GM19023 (cell line): ENCODE data around the gene RBM14.
"Not testable (repeated sequence)": the region's sequence is repeated elsewhere in the genome, so short reads cannot be mapped to it uniquely, and the experiment has no call there.

Experiments used
- ATAC-seq: cut with Tn5 transposase; IDR thresholded peaks from one replicate; pipeline ENCODE4 v1.9.1; 2021; ENCODE audit warnings: mild to moderate bottlenecking, moderate library complexity; ENCODE audit not compliant: unreplicated experiment

Gene RBM14

GRCh38 chr11:66598993-66599392, 17.4 kb upstream of the RBM14 start:
- no peak for ATAC-seq

DNA sequence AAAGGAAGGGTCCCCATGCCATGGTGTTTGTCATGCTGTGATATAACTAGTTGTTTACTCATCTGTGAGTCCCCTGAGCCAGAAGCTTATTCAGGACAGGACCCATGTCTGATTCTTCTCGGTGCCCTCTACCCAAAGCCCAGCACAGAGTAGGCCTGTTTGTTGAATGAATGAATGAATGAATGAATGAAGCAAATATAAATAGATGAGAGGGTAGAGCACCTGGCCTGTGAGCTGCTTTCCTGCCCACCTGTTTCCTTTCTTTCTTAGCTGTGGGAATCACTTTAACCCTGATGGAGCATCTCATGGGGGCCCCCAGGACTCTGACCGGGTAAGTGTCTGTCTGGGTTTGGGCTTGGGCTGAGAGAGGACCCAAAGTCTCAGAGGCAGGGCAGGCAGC, 16.2 kb upstream of the RBM14 start:
- ATAC-seq, result no peak

GRCh38 chr11:66600631-66601233, 15.7 kb upstream of the RBM14 start:
- no peak for ATAC-seq

GRCh38 chr11:66603072-66603471, 13.4 kb upstream of the RBM14 start:
- no peak for ATAC-seq

- ATAC-seq, result no peak
These were observed 12.3 kb upstream of the RBM14 start for GRCh38 chr11:66604155-66604554.

DNA sequence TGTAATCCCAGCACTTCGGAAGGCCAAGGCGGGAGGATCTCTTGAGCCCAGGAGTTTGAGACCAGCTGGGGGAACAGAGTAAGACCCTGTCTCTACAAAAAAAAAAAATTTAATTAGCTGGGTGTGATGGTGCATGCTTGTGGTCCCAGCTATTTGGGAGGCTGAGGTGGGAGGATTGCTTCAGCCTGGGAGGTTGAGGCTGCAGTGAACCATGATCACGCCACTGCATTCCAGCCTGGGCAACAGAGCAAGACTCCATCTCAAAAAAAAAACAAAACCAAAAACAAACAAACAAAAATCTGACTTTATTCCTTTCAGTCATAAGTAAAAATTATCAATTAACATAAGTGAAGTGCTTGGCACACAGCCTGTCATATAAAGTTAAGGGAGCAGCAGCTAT, 9.8 kb upstream of the RBM14 start:
- not testable (repeated sequence) for ATAC-seq

DNA sequence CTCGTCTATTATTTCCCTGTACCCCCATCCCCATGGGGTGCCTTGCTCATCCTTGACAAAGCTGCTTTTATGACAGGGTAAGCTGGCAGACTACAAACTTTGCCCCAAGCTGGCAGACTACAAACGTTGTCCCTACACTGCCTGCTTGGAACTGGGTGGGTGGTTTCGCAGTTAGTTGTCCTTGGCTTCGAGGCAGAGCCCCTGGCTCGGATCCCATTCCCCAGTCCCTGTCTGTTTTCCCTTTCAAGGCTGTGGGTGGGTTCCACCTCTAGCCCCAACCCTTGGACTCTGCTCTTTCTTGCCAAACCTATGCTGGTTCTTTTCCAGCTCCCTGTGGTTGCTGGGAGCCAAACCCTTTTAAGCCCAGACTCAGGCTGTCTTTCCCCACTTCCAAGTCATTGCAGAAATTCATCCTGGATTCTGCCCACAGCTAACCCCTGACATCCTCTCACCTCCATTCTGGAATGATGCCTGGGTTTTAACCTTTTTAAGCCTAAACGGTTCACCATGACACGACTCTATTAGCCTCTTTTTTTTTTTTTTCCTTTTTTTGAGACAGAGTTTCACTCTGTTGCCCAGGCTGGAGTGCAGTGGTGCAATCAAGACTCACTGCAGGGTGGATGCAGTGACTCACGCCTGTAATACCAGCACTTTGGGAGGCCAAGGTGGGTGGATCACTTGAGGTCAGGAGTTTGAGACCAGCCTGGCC, 9.2 kb upstream of the RBM14 start:
- ATAC-seq, result no peak

DNA sequence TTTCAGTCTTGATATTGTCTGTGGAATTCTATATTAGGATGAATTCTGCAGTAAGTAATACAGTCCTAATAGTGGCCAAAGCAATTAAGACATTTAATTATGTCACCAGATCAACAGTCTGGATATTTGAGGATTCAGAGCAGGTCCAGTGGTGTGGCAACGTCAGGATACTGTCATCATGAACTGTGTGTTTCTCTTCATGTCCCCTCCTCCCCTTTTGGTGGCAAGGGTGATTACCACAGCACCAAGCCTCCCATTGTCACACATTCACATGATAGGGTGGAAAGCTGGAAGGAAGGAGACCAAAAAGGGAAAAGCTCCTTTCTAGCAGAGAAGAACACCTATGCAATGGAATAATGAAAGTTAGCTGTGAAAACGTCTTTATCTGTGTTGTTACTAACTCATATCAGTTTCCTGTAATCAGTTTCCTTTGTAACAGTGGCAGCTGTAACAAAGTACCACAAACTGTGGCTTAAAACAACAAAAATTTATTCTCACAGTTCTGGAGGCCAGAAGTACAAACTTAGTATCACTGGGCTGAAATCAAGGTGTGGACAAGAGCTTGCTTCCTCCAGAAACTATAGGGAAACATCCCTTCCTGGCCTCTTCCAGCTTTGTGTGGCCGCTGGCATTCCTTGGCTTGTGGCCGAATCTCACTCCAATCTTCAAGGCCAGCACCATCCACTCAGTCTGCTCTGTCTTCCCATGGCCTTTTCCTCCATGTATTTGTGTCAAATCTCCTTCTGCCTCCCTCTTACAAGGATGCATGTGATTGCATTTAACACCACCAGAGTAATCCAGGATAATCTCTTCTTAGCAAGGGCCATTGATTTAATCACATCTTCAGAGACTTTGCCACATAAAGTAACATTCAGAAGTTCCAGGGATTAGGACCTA, 6.5 kb upstream of the RBM14 start:
- no peak for ATAC-seq

- no peak for ATAC-seq
These were observed 4.0 kb upstream of the RBM14 start for GRCh38 chr11:66612458-66612857.

DNA sequence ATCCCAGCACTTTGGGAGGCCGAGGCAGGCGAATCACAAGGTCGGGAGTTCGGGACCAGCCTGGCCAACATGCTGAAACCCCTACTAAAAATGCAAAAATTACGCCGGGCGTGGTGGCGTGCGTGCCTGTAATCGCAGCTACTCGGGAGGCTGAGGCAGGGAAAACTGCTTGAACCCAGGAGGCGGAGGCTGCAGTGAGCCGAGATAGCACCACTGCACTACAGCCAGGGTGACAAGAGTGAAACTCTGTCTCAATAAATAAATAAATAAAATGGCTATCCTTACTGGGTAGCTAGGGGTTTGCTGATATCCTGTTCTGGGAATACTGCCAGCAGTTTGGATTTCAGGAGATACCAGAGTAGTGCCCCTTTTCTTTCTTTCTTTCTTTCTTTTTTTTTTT, 2.4 kb upstream of the RBM14 start:
- ATAC-seq, result no peak

GRCh38 chr11:66617155-66617834, 865 bp downstream of the RBM14 start:
- no peak for ATAC-seq

GRCh38 chr11:66619080-66619554, 2.7 kb downstream of the RBM14 start:
- ATAC-seq, result no peak

- ATAC-seq, result no peak
These were observed 8.0 kb downstream of the RBM14 start for GRCh38 chr11:66624450-66624849.

DNA sequence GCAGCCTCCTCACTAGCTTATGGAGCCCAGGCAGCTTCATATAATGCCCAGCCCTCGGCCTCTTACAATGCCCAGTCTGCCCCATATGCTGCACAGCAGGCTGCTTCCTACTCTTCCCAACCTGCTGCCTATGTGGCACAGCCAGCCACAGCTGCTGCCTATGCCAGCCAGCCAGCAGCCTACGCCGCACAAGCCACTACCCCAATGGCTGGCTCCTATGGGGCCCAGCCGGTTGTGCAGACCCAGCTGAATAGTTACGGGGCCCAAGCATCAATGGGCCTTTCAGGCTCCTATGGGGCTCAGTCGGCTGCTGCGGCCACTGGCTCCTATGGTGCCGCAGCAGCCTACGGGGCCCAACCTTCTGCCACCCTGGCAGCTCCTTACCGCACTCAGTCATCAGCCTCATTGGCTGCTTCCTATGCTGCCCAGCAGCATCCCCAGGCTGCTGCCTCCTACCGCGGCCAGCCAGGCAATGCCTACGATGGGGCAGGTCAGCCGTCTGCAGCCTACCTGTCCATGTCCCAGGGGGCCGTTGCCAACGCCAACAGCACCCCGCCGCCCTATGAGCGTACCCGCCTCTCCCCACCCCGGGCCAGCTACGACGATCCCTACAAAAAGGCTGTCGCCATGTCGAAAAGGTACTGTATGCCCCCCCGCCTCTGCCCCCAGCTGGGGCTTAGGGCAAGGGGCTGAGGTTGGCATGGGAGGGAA, 8.8 kb downstream of the RBM14 start:
- no peak for ATAC-seq

DNA sequence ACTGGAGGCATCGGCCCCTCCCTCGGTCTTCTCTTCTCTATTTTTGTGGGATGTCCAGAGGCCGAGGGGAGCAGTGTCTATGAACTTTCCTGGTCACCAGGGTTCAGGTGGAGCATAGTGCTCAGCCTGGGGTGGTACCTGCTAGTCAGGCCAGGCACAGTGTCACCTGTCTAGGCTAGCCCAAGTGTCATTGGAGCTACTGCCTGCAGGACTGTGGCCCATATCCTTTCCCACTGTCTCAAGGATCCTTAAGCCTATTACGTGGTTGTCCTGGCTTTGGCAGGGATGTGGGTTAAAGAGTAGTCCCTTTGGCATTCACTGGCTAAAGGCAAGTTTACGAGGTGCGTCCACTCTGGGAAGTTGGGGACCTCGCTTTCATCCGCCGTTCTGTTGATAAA, 9.3 kb downstream of the RBM14 start:
- ATAC-seq, result no peak

DNA sequence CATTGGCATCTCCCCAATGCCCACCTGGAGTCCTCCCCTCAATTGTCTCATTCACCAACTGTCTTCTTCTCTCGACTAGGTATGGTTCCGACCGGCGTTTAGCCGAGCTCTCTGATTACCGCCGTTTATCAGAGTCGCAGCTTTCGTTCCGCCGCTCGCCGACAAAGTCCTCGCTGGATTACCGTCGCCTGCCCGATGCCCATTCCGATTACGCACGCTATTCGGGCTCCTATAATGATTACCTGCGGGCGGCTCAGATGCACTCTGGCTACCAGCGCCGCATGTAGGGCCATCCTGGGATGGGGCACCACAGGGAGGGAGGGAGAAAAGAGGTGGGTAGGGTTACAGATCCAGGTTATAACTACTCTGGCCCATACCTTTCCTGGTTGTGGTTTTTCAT, 10.0 kb downstream of the RBM14 start:
- ATAC-seq, result no peak

DNA sequence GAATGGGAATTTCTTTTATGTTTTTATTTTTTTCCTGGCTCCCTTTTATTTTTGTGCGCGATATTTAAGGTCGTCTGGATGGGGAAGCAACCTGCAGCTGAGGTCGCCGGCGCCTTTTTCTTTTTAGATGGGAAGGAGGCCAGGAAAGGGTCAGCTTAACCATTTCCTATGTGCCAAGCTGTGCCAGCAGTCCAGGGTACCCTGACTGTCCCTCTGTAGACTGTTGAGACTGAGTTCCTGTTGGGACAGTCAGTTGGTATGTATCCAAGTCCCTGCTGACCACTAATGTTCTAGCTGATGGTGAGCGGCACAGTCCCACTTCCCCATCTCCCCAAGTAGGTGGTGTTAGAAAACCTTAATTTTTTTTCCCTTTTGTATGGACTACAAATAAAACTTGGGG, 10.5 kb downstream of the RBM14 start:
- no peak for ATAC-seq

DNA sequence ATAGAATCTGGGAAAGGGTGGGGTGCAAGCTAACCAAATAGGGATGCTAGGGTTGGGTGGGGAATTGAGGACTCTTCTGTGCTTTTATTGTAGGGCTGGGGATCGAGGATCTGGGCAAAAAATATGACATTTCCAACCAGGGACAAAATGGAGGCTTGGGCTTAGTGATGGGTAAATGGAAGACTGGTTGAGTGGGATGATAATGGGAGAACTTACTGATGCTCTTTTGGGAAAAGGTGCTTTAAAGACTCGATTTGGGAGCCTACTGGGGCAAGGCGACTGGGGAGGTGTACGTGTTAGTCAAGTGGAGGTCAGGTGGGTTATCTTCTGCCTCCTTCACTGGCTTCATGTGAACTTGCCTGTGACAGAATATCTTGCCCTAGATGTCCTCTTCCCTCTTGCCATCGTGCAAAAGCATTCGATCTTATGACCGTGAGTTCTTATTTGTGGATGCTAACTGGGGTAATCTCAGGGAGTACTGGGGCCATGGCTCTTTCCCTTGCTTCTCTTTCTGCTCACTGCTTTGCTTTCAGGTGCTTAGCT, 11.7 kb downstream of the RBM14 start:
- ATAC-seq, result no peak

- ATAC-seq, result no peak
These were observed 12.9 kb downstream of the RBM14 start for GRCh38 chr11:66629356-66629755.

DNA sequence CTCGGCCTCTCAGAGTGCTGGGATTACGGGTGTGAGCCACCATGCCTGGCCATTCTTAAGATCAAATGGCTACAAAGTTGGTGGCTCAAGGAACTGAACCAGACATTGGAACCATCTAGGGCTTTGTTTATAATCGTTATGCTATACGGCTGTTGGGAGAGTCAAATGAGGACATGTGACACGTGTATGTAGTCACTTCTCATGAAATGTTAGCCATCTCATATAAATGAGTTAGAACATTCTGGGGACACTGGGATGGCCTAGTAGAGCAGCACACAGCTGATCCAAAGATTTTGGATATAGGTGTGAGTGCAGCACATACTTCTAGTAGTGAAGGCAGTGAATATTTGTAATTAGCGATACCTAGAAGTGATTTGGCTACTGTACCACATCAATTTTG, 15.5 kb downstream of the RBM14 start:
- no peak for ATAC-seq
